ENCODE data around the gene FBXL17. TPM values are rescaled to one million over a fixed set of nuclear protein-coding genes. Genes with fewer than 3 reads are reported as not detected.
A peak's percentile ranks its signal among the peaks of the same experiment; 100 is the strongest.

The FBXL17 gene
- total and polyA plus RNA-seq, 9 of the 15 experiments (the other 6 are each of a cell fraction or from before 2014, with no cell fraction given), result 0.32 to 5.4 (median 1.8) TPM

DNA sequence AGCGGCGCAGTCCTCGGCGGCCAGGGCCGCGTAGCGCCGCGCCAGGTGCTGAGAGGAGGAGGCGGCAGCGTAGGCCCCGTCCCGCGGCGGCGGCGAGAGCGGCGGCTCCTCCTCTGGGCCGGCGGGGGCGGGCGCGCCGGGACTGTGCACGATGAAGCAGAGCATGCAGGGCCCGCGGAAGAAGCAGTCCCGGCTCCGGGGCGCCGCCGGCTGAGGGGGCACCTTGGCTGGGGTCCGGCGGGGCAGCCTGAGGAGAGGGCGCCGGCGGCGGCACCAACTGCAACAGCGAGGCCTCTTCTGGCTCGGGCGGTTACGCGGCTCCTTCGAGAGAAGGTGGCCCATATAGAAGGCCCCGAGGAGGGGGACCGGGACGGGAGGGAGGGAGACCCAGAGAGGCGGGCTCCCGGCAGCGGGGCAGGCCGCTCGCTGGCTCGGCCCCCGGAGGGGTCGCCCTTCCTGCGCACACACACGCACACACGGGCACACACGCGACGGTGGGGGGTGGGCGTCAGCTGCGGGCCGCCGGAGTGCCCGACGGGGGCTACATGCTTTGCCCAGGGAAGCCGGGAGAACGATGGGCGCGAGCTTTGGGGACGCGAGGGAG lies 446 bp downstream of the FBXL17 start (continued):
- TF ChIP-seq RB1 (IDR thresholded peaks at IDR 0.05; ENCODE audit: low read depth), result peak; percentile 46; the same call in 1 of the 2 replicates
- TF ChIP-seq ZNF24 (IDR thresholded peaks at IDR 0.05), result no peak
- peak; percentile 84; the same call in 1 of the 2 replicates for TF ChIP-seq BRD4 (IDR thresholded peaks at IDR 0.05)
- TF ChIP-seq ZNF561 (CRISPR knock-in tag; conservative IDR thresholded peaks at IDR 0.05), result no peak
- TF ChIP-seq, protein P1, sequence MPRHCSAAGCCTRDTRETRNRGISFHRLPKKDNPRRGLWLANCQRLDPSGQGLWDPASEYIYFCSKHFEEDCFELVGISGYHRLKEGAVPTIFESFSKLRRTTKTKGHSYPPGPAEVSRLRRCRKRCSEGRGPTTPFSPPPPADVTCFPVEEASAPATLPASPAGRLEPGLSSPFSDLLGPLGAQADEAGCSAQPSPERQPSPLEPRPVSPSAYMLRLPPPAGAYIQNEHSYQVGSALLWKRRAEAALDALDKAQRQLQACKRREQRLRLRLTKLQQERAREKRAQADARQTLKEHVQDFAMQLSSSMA (CRISPR knock-in tag; IDR thresholded peaks at IDR 0.05), result 0 out of 2 replicates have a peak, but pooled peaks have one; percentile 5
- TF ChIP-seq, protein P2, sequence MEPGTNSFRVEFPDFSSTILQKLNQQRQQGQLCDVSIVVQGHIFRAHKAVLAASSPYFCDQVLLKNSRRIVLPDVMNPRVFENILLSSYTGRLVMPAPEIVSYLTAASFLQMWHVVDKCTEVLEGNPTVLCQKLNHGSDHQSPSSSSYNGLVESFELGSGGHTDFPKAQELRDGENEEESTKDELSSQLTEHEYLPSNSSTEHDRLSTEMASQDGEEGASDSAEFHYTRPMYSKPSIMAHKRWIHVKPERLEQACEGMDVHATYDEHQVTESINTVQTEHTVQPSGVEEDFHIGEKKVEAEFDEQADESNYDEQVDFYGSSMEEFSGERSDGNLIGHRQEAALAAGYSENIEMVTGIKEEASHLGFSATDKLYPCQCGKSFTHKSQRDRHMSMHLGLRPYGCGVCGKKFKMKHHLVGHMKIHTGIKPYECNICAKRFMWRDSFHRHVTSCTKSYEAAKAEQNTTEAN (CRISPR knock-in tag; IDR thresholded peaks at IDR 0.05), result no peak
- peak; percentile 45 for TF ChIP-seq NCOA6 (IDR thresholded peaks at IDR 0.05)
- TF ChIP-seq SIN3B (IDR thresholded peaks at IDR 0.05; ENCODE audit: low read depth), result peak; percentile 51; the same call in 1 of the 2 replicates
- TF ChIP-seq ELF2 (CRISPR knock-in tag; IDR thresholded peaks at IDR 0.05), result no peak
- 0 out of 2 replicates have a peak, but pooled peaks have one; percentile 14 for TF ChIP-seq TCF3 (CRISPR knock-in tag; IDR thresholded peaks at IDR 0.05)
- TF ChIP-seq HNRNPK (IDR thresholded peaks at IDR 0.05; ENCODE audit: low read depth, low read length, poor library complexity, severe bottlenecking), result no peak
- no peak for TF ChIP-seq PRMT5 (CRISPR knock-in tag; IDR thresholded peaks at IDR 0.05)
- TF ChIP-seq, protein P3, sequence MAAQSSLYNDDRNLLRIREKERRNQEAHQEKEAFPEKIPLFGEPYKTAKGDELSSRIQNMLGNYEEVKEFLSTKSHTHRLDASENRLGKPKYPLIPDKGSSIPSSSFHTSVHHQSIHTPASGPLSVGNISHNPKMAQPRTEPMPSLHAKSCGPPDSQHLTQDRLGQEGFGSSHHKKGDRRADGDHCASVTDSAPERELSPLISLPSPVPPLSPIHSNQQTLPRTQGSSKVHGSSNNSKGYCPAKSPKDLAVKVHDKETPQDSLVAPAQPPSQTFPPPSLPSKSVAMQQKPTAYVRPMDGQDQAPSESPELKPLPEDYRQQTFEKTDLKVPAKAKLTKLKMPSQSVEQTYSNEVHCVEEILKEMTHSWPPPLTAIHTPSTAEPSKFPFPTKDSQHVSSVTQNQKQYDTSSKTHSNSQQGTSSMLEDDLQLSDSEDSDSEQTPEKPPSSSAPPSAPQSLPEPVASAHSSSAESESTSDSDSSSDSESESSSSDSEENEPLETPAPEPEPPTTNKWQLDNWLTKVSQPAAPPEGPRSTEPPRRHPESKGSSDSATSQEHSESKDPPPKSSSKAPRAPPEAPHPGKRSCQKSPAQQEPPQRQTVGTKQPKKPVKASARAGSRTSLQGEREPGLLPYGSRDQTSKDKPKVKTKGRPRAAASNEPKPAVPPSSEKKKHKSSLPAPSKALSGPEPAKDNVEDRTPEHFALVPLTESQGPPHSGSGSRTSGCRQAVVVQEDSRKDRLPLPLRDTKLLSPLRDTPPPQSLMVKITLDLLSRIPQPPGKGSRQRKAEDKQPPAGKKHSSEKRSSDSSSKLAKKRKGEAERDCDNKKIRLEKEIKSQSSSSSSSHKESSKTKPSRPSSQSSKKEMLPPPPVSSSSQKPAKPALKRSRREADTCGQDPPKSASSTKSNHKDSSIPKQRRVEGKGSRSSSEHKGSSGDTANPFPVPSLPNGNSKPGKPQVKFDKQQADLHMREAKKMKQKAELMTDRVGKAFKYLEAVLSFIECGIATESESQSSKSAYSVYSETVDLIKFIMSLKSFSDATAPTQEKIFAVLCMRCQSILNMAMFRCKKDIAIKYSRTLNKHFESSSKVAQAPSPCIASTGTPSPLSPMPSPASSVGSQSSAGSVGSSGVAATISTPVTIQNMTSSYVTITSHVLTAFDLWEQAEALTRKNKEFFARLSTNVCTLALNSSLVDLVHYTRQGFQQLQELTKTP (IDR thresholded peaks at IDR 0.05; ENCODE audit: low read depth in 1 of 2, partially characterized antibody in 2 of 2), result no peak
- TF ChIP-seq ZZZ3 (IDR thresholded peaks at IDR 0.05), result no peak
- TF ChIP-seq TBP (optimal IDR thresholded peaks at IDR 0.05; ENCODE audit: low read depth, low read length), result peak; percentile 34
- TF ChIP-seq, protein P4, sequence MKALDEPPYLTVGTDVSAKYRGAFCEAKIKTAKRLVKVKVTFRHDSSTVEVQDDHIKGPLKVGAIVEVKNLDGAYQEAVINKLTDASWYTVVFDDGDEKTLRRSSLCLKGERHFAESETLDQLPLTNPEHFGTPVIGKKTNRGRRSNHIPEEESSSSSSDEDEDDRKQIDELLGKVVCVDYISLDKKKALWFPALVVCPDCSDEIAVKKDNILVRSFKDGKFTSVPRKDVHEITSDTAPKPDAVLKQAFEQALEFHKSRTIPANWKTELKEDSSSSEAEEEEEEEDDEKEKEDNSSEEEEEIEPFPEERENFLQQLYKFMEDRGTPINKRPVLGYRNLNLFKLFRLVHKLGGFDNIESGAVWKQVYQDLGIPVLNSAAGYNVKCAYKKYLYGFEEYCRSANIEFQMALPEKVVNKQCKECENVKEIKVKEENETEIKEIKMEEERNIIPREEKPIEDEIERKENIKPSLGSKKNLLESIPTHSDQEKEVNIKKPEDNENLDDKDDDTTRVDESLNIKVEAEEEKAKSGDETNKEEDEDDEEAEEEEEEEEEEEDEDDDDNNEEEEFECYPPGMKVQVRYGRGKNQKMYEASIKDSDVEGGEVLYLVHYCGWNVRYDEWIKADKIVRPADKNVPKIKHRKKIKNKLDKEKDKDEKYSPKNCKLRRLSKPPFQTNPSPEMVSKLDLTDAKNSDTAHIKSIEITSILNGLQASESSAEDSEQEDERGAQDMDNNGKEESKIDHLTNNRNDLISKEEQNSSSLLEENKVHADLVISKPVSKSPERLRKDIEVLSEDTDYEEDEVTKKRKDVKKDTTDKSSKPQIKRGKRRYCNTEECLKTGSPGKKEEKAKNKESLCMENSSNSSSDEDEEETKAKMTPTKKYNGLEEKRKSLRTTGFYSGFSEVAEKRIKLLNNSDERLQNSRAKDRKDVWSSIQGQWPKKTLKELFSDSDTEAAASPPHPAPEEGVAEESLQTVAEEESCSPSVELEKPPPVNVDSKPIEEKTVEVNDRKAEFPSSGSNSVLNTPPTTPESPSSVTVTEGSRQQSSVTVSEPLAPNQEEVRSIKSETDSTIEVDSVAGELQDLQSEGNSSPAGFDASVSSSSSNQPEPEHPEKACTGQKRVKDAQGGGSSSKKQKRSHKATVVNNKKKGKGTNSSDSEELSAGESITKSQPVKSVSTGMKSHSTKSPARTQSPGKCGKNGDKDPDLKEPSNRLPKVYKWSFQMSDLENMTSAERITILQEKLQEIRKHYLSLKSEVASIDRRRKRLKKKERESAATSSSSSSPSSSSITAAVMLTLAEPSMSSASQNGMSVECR (CRISPR knock-in tag; IDR thresholded peaks at IDR 0.05), result no peak
- TF ChIP-seq NR1H2 (CRISPR knock-in tag; IDR thresholded peaks at IDR 0.05), result no peak; the same call in 1 of the 2 replicates

All from K562 (cell line).